GM19099 (cell line): ENCODE measurements around the gene FOXN3.

Source experiments
- POLR2A ChIP-seq: IDR thresholded peaks from 3 replicates; pipeline ENCODE4 v1.6.1; 2011; ENCODE audit warnings: low read depth; ENCODE audit not compliant: insufficient read length; ENCODE audit errors: extremely low read depth

FOXN3 gene

DNA sequence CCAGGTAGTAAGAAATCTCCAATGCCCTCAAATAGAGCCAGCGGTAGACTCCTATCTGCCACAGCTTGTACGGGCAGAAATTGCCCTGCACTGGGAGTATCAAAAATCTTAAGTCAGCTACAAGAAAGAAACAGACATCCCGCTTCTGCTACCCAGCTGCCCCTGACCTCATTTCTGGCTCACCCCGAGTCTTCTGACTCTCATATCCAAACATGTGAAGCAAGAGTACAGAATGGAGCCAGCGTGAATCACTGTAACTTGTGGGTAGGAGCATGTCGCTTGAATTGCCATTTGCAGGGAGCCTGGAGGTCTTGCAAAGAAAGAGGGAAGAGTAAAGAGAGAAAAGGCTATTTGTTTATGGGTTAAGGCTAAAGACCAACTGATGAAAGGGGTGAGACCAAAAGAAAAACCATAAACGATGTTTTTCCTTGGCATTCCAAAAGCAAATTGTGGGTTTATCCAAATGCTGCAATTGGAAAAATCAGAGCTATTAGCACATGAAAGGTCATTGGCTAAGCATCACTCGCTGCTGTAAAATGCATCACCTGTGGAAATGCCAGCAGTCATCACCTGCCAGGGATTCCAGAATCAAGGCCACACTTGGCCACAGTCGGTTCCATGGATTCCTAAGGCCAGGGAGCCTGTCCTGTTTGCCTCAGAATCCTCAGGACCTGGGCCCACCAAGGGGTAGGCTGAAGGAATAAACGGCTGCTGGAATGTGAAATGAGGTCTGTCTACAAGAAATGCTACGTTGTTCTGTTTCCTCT lies 86.6 kb downstream of the FOXN3 start:
- TF ChIP-seq POLR2A: no peak

DNA sequence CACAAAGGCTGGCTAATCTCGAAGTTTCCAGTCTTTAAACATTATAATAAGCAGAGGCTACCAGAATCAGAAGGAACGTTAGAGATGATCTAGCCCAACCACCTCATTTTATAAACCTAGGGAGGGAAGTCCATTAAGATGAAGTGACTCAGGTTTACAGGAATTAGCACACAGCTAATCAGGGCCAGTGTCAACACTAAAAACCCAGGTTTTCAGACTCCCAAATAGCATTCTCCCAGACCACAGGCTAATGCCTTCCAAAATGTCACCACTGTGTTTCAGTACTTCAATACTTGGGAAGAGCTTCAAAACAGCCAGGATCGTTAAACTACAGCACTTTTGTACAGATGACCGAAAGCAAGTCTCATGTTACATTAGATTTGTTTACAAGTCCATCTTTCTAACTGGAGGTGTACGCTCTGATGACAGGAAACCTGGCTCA lies 89.2 kb downstream of the FOXN3 start:
- no peak for TF ChIP-seq POLR2A

- no peak for TF ChIP-seq POLR2A
These were observed 91.1 kb downstream of the FOXN3 start for GRCh38 chr14:89325959-89326358.

GRCh38 chr14:89325299-89325883 lies 91.6 kb downstream of the FOXN3 start:
- TF ChIP-seq POLR2A: no peak

- no peak for TF ChIP-seq POLR2A
These were observed 92.3 kb downstream of the FOXN3 start for GRCh38 chr14:89324501-89325298.

DNA sequence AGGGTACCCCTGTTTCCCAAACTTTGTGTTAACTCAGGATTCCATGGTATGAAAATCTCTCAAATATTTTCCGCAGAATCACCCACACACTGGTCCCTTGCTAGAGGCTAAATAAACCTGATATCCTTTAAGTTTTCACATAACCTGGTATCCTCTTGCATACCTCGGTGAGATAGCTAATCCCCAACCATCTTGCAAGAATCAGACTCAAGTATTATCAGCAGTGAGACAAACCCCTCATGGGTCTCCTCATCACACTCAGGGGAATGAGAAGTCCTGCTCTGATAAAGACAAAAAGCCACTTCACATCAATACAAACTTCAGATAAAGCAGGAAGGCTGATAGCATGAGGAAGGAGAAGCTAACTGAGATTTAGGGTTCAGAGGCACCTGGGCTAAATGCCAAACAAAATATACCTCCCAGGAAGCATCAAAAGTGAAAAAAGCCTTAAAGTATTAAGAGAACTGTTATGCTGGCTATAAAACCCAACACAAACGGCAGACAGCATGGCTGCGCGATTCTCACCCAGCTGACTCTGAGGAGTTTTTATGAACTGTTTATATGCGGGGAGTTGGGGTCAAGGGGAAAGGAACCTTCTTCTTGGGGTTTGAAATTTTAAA lies 96.5 kb downstream of the FOXN3 start:
- TF ChIP-seq POLR2A: no peak

- TF ChIP-seq POLR2A: no peak
These were observed 97.3 kb downstream of the FOXN3 start for GRCh38 chr14:89319687-89320086.

DNA sequence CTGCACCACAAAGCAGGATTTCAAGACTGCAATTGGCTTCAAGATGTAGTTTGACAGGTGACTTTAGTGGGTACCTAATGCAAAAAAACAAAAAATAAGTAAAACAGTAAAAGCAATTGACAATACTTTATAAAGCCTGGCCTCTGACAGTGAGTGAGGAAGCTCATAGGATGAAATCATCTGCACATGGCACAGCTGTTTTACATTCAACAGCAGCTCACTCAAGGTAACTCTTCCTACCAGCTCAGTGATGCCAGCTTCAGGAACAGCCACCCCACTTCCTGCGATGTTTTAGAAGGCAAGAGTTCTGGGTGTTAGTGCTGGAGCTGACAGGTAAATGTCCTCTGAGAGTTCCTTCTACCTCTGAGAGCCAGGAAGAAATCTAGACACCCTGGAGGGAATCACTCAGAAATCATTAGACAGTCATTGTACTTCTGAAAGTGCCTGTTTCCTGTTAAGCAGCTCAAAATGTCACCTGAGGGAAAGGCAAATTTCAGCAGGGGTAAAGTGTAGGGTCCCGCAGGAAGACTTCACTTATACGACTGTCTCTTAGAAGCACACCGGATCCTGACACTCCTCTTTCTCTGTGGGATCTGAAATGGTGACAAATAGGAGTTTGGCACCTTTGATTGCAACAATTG lies 99.9 kb downstream of the FOXN3 start:
- TF ChIP-seq POLR2A: no peak

- TF ChIP-seq POLR2A: no peak
These were observed 101.3 kb downstream of the FOXN3 start for GRCh38 chr14:89315493-89316470.

DNA sequence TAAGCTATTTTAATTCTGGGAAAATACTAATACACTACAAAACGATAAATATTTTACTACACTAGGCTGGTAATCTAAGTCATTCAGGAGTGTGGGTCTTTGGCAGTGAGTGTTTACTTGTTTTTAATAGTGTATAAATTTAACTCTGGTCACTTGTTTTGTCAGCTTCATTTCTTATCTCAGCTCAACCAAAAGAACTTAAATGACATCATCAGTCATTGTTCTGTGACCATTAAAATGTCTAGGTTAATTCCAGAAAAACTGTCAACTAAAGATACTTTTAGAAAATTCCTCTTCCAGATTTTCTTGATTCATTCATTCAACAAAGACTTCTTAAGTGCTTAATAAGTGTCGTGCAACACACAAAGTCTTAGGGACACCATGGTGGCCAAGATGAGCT lies 102.8 kb downstream of the FOXN3 start:
- TF ChIP-seq POLR2A: no peak

DNA sequence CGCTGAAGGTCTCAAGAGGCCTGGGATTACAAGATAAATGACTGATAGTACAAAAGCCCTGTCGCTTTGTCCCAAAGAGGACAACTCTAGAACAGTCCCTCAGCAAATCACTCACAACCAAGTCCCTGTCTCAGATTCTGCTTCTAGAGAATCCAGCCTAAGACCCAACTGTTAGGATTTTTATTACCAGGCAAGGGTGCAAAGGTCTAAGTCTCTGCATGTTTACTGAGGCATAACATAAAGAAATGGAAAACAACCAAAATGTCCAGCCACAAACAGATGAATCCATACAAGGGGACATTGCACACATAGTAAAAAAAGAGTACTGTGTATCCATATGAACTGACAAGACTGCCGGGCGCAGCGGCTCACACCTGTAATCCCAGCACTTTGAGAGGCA lies 104.1 kb downstream of the FOXN3 start:
- no peak for TF ChIP-seq POLR2A

DNA sequence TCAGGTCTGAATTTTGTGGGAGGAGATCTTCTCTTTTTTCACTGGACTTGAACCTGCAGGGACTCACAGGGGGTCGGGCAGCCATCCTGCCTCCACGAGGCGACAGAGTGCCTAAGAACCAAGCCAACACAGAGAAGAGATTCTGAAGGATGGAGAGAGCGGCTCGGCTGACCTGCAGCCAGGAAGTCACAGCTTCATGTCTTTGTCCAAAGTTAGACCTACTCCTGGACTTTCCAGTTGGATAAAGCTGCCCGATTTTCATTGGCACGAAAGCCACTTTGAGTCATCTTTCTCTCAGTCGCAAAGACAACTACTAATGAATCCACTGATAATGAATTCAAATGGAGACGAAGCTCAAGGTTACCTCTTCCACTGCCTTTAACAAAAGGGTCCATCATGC lies 106.8 kb downstream of the FOXN3 start:
- TF ChIP-seq POLR2A: no peak

GRCh38 chr14:89309670-89310177 lies 107.3 kb downstream of the FOXN3 start:
- TF ChIP-seq POLR2A: no peak
